Measurements from ENCODE around the gene TCF4.

Gene TCF4

GRCh38 chr18:55339990-55340389, 248.0 kb downstream of the TCF4 start:
- no peak for DNase-seq

GRCh38 chr18:55338978-55339650, 248.9 kb downstream of the TCF4 start:
- no peak for DNase-seq

GRCh38 chr18:55337908-55338521, 250.0 kb downstream of the TCF4 start:
- no peak for DNase-seq

GRCh38 chr18:55337138-55337537, 250.9 kb downstream of the TCF4 start:
- no peak for DNase-seq

- DNase-seq: no peak
These were observed 251.4 kb downstream of the TCF4 start for GRCh38 chr18:55336438-55337100.

GRCh38 chr18:55334875-55335274, 253.1 kb downstream of the TCF4 start:
- no peak for DNase-seq

- no peak for DNase-seq
These were observed 256.7 kb downstream of the TCF4 start for GRCh38 chr18:55331301-55331700.

GRCh38 chr18:55328301-55328700, 259.7 kb downstream of the TCF4 start:
- DNase-seq: no peak

- DNase-seq: no peak
These were observed 260.5 kb downstream of the TCF4 start for GRCh38 chr18:55327454-55327853.

GRCh38 chr18:55326134-55326533, 261.9 kb downstream of the TCF4 start:
- no peak for DNase-seq

- no peak for DNase-seq
These were observed 263.8 kb downstream of the TCF4 start for GRCh38 chr18:55324166-55324565.

- no peak for DNase-seq
These were observed 264.7 kb downstream of the TCF4 start for GRCh38 chr18:55323051-55323994.

- DNase-seq: peak; percentile 52
These were observed 265.7 kb downstream of the TCF4 start for GRCh38 chr18:55322178-55322735.

- peak; percentile 73 for DNase-seq
These were observed 266.5 kb downstream of the TCF4 start for GRCh38 chr18:55321265-55322177.

GRCh38 chr18:55320424-55321264, 267.3 kb downstream of the TCF4 start:
- DNase-seq: no peak

- no peak for DNase-seq
These were observed 268.4 kb downstream of the TCF4 start for GRCh38 chr18:55319459-55320193.

- no peak for DNase-seq
These were observed 269.0 kb downstream of the TCF4 start for GRCh38 chr18:55318951-55319441.

GRCh38 chr18:55317864-55318263, 270.1 kb downstream of the TCF4 start:
- no peak for DNase-seq

GRCh38 chr18:55317324-55317723, 270.7 kb downstream of the TCF4 start:
- DNase-seq: no peak

All from CD4-positive, alpha-beta T cell treated with Interferon gamma for 1 hour (primary cell).